Testis (tissue), 3 donors: ENCODE data around the gene CMTM1. TPM values are rescaled to one million over a fixed set of nuclear protein-coding genes. Genes with fewer than 3 reads are reported as not detected.
A peak's percentile ranks its signal among the peaks of the same experiment; 100 is the strongest.

Source experiments
- DNase-seq: peaks from one replicate; pipeline ENCODE4 v3.0.0-alpha.2; 2019
- H3K27ac ChIP-seq, 2 donors: fragments of 200-600 bp; sonication (generic); one replicate each; pipeline ENCODE4 v1.5.1; 2019
- H3K27me3 ChIP-seq: fragments of 200-600 bp; sonication (generic); one replicate; pipeline ENCODE4 v1.5.1; 2019
- H3K36me3 ChIP-seq: fragments of 200-600 bp; sonication (generic); one replicate; pipeline ENCODE4 v1.5.1; 2017; ENCODE audit warnings: low read depth; ENCODE audit errors: missing control alignments
- H3K4me1 ChIP-seq: fragments of 200-600 bp; sonication (generic); one replicate; pipeline ENCODE4 v1.5.1; 2019
- H3K4me3 ChIP-seq, 2 donors: fragments of 200-600 bp; sonication (generic); one replicate each; pipeline ENCODE4 v1.5.1; 2017 to 2019
- H3K9me3 ChIP-seq: fragments of 200-600 bp; sonication (generic); one replicate; pipeline ENCODE4 v1.5.1; 2017
- POLR2A ChIP-seq: fragments of 450-650 bp; IDR thresholded peaks from one replicate; pipeline ENCODE4 v1.6.1; 2017; ENCODE audit warnings: antibody characterized with exemption, mild to moderate bottlenecking, moderate library complexity
- WGBS, 2 donors: methylation state at CpG; one replicate each; pipeline ENCODE4 v1.1.5; 2018; 5-methylcytosine and 5-hydroxymethylcytosine counted together
- intact Hi-C: fragments of 100-400 bp; cut with DNase I; formaldehyde crosslinking; loops from one replicate; pipeline ENCODE4 v1.15.1; 2023; ENCODE audit warnings: low total_unique reads
- polyA plus RNA-seq: library from polyadenylated mRNA; stranded (reverse); fragments of 350-450 nt; fragmentation: Illumina TruSeq; extraction: RNeasy Lipid Tissue Mini Kit (QIAGEN cat#74804); gene quantifications from one replicate; pipeline ENCODE4 v1.2.3, GENCODE V29; 2014; ENCODE audit warnings: low read depth, low replicate concordance; ENCODE audit not compliant: insufficient read depth
- total RNA-seq, 2 donors: library from RNA; depleted of rRNA; stranded (reverse); fragments of >200 nt; gene quantifications; one replicate each; pipeline ENCODE4 v1.2.3, GENCODE V29; 2016
- TF ChIP-seq, protein P1 (sequence below), 3 experiments: fragments of 450-650 bp in 2 of 3; fragments of 200-600 bp in 1 of 3; sonication (generic) in 1 of 3; IDR thresholded peaks; one replicate each; pipeline ENCODE4 v1.5.1; 2016 to 2019; ENCODE audit warnings: antibody characterized with exemption in 3 of 3, mild to moderate bottlenecking in 2 of 3, moderate library complexity in 1 of 3

CMTM1 gene
- total and polyA plus RNA-seq, 3 donors from 2014 or later = 24.0 to 103 (median 47.5) TPM

DNA sequence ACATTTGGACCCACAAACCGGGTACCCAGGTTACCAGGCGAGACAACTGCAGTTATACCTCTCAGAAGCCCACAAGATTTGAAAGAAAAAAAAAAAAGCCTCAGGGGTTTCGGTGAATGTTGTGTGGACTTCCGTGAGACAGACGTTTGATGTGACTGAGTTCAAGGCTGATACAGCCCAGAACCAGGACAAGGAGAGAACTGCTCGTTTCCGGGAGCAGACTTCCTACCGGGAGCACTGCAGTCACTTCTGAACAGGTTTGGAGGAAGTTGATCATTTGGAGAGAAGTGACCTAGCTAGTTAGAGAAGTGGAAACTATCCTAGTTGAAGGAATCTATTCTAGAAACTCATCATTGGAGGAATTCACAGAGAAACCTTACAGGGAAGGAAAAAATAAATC, 13.0 kb upstream of the CMTM1 start:
- TF ChIP-seq, protein P1, sequence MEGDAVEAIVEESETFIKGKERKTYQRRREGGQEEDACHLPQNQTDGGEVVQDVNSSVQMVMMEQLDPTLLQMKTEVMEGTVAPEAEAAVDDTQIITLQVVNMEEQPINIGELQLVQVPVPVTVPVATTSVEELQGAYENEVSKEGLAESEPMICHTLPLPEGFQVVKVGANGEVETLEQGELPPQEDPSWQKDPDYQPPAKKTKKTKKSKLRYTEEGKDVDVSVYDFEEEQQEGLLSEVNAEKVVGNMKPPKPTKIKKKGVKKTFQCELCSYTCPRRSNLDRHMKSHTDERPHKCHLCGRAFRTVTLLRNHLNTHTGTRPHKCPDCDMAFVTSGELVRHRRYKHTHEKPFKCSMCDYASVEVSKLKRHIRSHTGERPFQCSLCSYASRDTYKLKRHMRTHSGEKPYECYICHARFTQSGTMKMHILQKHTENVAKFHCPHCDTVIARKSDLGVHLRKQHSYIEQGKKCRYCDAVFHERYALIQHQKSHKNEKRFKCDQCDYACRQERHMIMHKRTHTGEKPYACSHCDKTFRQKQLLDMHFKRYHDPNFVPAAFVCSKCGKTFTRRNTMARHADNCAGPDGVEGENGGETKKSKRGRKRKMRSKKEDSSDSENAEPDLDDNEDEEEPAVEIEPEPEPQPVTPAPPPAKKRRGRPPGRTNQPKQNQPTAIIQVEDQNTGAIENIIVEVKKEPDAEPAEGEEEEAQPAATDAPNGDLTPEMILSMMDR (IDR thresholded peaks at IDR 0.05) = no peak
- no peak for TF ChIP-seq POLR2A
- H3K27ac ChIP-seq = peak overlapping the region in 1 of 2 donors; percentile 93
- H3K36me3 ChIP-seq = no peaks in the 10 kb centered on the region
- 20 to 36% methylated on average over 8 of the region's 8 CpGs for WGBS, 2 donors
- peak overlapping the region; percentile 64 to 74 for H3K4me3 ChIP-seq
- peaks cover 22% of the 10 kb centered on the region for H3K4me1 ChIP-seq
- no peaks in the 10 kb centered on the region for H3K9me3 ChIP-seq
- H3K27me3 ChIP-seq = no peaks in the 10 kb centered on the region
- intact Hi-C loops = no loop called here
- no peak for DNase-seq

DNA sequence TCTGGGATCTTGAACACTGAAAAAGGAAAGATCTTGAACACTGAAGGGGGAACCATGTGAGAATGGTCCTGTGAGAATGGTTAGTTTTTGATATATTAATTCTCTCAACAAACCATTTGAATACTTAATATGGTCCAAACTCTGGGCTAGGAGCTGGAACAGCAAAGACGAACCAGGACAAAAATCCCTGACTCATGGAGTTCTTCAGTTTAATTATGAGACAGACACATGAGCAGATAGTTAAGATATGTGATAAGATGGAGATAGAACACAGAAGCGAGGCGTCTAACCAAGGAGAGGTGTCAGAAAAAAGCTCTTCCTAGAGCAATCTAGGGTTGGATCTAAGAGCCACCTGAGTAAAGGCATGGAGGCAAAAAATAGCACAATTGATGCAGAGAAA, 12.2 kb upstream of the CMTM1 start:
- Histone ChIP-seq H3K9me3 (no peaks in the 10 kb centered on the region), H3K27ac (no peak overlapping the region), H3K4me1 (peaks cover 14% of the 10 kb centered on the region), H3K4me3 (peak overlapping the region in 1 of 2 donors; percentile 74), H3K36me3 (no peaks in the 10 kb centered on the region), H3K27me3 (no peaks in the 10 kb centered on the region)
- no peak for DNase-seq
- intact Hi-C loops = no loop called here
- TF ChIP-seq POLR2A = no peak
- TF ChIP-seq, protein P1 (IDR thresholded peaks at IDR 0.05) = no peak
- 89 to 94% methylated on average over 3 of the region's 3 CpGs for WGBS, 2 donors

DNA sequence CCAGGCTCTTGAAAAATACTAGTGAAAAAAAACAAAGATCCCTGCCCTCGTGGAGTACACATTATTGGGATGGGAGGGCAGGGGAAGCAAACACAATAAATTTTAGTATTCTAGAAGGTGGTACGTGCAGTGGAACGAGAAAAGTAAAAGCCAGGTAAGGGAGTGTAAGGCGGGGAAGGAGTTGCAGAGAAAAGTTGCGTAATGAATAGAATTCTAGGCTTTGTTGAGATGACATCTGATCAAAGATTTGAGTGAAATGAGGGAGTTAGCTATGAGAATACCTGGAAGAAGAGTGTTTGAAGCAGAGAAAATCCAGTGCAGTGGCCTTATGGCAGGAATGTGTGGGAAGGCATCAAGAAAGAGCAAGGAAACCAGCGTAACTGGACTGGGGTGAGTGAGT, 11.7 kb upstream of the CMTM1 start:
- DNase-seq = no peak
- TF ChIP-seq, protein P1 (IDR thresholded peaks at IDR 0.05) = no peak
- TF ChIP-seq POLR2A = no peak
- H3K4me3 ChIP-seq = no peak overlapping the region
- no peaks in the 10 kb centered on the region for H3K9me3 ChIP-seq
- no peaks in the 10 kb centered on the region for H3K27me3 ChIP-seq
- intact Hi-C loops = no loop called here
- no peaks in the 10 kb centered on the region for H3K36me3 ChIP-seq
- 89 to 98% methylated on average over 6 of the region's 6 CpGs for WGBS, 2 donors
- peaks cover 14% of the 10 kb centered on the region for H3K4me1 ChIP-seq
- no peak overlapping the region for H3K27ac ChIP-seq

DNA sequence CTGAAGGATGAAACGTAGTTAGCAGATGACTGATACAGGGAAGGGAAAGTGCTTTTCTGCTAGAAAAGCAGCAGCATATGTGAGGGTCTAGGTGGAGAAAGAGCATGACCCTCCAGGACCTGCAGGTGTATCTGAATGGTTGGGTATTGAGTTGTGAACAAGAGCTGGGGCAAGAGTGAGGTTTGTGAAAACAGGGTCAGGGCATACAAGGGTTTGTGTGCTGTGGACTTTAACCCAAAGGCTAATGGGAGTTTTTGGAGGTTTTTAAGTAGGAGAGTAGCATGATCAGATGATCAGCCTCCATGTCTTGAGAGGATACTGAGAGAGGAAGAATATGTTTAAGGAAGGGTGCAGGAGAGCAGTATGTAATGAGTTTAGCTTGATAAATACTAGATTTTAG, 6.1 kb upstream of the CMTM1 start:
- 77 to 80% methylated on average over 1 of the region's 1 CpG for WGBS, 2 donors
- DNase-seq = no peak

More for the DNA sequence above, 6.1 kb upstream of the CMTM1 start:
- H3K36me3 ChIP-seq = no peaks in the 10 kb centered on the region
- H3K27ac ChIP-seq = no peak overlapping the region
- intact Hi-C loops = no loop called here
- no peaks in the 10 kb centered on the region for H3K27me3 ChIP-seq
- H3K4me3 ChIP-seq = no peak overlapping the region
- TF ChIP-seq, protein P1 (IDR thresholded peaks at IDR 0.05) = no peak
- no peak for TF ChIP-seq POLR2A
- H3K9me3 ChIP-seq = no peaks in the 10 kb centered on the region
- no peaks in the 10 kb centered on the region for H3K4me1 ChIP-seq
